ENCODE data around the gene KIFBP. TPM values are rescaled to one million over a fixed set of nuclear protein-coding genes. Genes with fewer than 3 reads are reported as not detected.

Gene KIFBP
- total and polyA plus RNA-seq, 2 donors (not counting 3 experiments of a cell fraction or from before 2014, with no cell fraction given), result 17.6 to 39.8 TPM

DNA sequence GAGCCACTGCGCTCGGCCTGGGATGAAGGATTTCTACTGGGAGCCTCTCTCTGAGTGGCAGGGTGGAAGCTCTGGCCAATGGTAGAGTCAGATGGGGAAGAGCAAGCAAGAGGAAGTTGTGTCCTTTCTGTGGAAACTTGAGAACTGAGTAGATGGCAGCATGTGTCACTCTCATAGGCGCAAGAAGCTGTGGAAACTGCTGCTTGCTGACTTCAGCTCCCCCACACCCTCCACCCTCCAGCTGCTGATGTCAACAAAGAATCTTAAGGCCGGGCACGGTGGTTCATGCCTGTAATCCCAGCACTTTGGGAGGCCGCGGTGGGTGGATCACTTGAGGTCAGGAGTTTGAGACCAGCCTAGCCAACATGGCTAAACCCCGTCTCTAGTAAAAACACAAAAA lies 59.5 kb downstream of the KIFBP start:
- intact Hi-C loops (cut with micrococcal nuclease), result no loop called here
- FAIRE-seq, result no peak
- Histone ChIP-seq H4K20me1 (replicated peaks; ENCODE audit: control insufficient read depth, extremely low read depth, insufficient read depth, low read length) (no peaks in the 10 kb centered on the region), H3K4me1 (ENCODE audit: control insufficient read depth, extremely low read depth, insufficient read depth, low read length) (peaks cover 12% of the 10 kb centered on the region), H3K27ac (ENCODE audit: insufficient read depth, low read depth, low read length) (no peak overlapping the region), H3K4me2 (ENCODE audit: insufficient read depth, low read length) (no peak overlapping the region), H3K79me2 (ENCODE audit: control insufficient read depth, insufficient read depth, low read length) (no peaks in the 10 kb centered on the region), H2AFZ (ENCODE audit: low read depth, low read length) (no peak overlapping the region), H3K9me1 (replicated peaks; ENCODE audit: control insufficient read depth, extremely low read depth, insufficient read depth, low read length) (no peaks in the 10 kb centered on the region), H3K27me3 (ENCODE audit: control insufficient read depth in 2 of 2, insufficient read depth in 2 of 2, low read length in 2 of 2) (no peaks in the 10 kb centered on the region), H3K36me3 (ENCODE audit: control insufficient read depth in 2 of 2, extremely low read depth in 1 of 2, insufficient read depth in 2 of 2, low read length in 2 of 2) (no peaks in the 10 kb centered on the region), H3K9me3 (replicated peaks; ENCODE audit: control insufficient read depth, insufficient read depth, low read length) (no peaks in the 10 kb centered on the region), H3K4me3 (replicated peaks in 1 of 3; ENCODE audit: insufficient read depth in 1 of 3, low read depth in 1 of 3, low read length in 3 of 3) (no peak overlapping the region), H3K9ac (replicated peaks; ENCODE audit: extremely low read depth, insufficient read depth, low read length) (no peak overlapping the region)
- no TSS peak for BruUV-seq (replicated peaks)
- ChIA-PET CTCF (interaction anchor here (0.9 to 2.0 kb wide), 3 partner anchors 9 to 43 kb away, joined by 3 to 7 read pairs (median 6); no protein-coding TSS in a partner anchor), POLR2A (no interaction called here)
- DNase-seq (ENCODE audit: low read depth, low spot score), result no peak
- TF ChIP-seq FOS (IDR thresholded peaks at IDR 0.05; ENCODE audit: borderline replicate concordance, insufficient read depth, low read length), result no peak
- dilution Hi-C loops (cut with MboI; ENCODE audit: extremely low pct_ligation_motif_present, low sequenced_read_pairs), result no loop called here

GRCh38 chr10:69049566-69049961 lies 61.0 kb downstream of the KIFBP start:
- H2AFZ ChIP-seq (ENCODE audit: low read depth, low read length), result no peak overlapping the region
- dilution Hi-C loops (cut with MboI; ENCODE audit: extremely low pct_ligation_motif_present, low sequenced_read_pairs), result no loop called here
- no TSS peak for BruUV-seq (replicated peaks)

More at GRCh38 chr10:69049566-69049961, 61.0 kb downstream of the KIFBP start:
- H3K9me3 ChIP-seq (replicated peaks; ENCODE audit: control insufficient read depth, insufficient read depth, low read length), result no peaks in the 10 kb centered on the region
- no peak overlapping the region for H3K4me2 ChIP-seq (ENCODE audit: insufficient read depth, low read length)
- intact Hi-C loops (cut with micrococcal nuclease), result no loop called here
- H3K36me3 ChIP-seq (ENCODE audit: control insufficient read depth in 2 of 2, extremely low read depth in 1 of 2, insufficient read depth in 2 of 2, low read length in 2 of 2), result no peaks in the 10 kb centered on the region
- no peak for DNase-seq (ENCODE audit: low read depth, low spot score)
- no peaks in the 10 kb centered on the region for H3K9me1 ChIP-seq (replicated peaks; ENCODE audit: control insufficient read depth, extremely low read depth, insufficient read depth, low read length)
- no peak overlapping the region for H3K27ac ChIP-seq (ENCODE audit: insufficient read depth, low read depth, low read length)
- no peak overlapping the region for H3K4me3 ChIP-seq (replicated peaks in 1 of 3; ENCODE audit: insufficient read depth in 1 of 3, low read depth in 1 of 3, low read length in 3 of 3)
- no peaks in the 10 kb centered on the region for H3K79me2 ChIP-seq (ENCODE audit: control insufficient read depth, insufficient read depth, low read length)
- ChIA-PET CTCF (interaction anchor here (1.0 to 2.0 kb wide), 2 partner anchors 11 to 14 kb away, joined by 3 to 7 read pairs; no protein-coding TSS in a partner anchor), POLR2A (interaction anchor here (0.8 kb wide), 1 partner anchor 11 kb away, joined by 8 read pairs; no protein-coding TSS in a partner anchor)
- TF ChIP-seq POLR2AphosphoS5 (IDR thresholded peaks at IDR 0.05; ENCODE audit: insufficient read depth, low read depth, low read length) (no peak), FOS (IDR thresholded peaks at IDR 0.05; ENCODE audit: borderline replicate concordance, insufficient read depth, low read length) (no peak), MYC (IDR thresholded peaks at IDR 0.05; ENCODE audit: low read depth, low read length) (no peak), EZH2 (IDR thresholded peaks at IDR 0.05; ENCODE audit: borderline replicate concordance, low read depth, low read length, severe bottlenecking) (no peak), POLR2A (IDR thresholded peaks at IDR 0.05; ENCODE audit: low read depth, low read length) (no peak), GATA2 (IDR thresholded peaks at IDR 0.05; ENCODE audit: insufficient read depth, insufficient read length, low read depth, low read length) (no peak), JUN (IDR thresholded peaks at IDR 0.05; ENCODE audit: borderline replicate concordance, insufficient read depth, insufficient read length, low read depth) (no peak), CTCF (IDR thresholded peaks at IDR 0.05; ENCODE audit: extremely low read depth in 1 of 2, insufficient read depth in 1 of 2, low read depth in 1 of 2, low read length in 2 of 2) (no peak), MAX (IDR thresholded peaks at IDR 0.05; ENCODE audit: insufficient read depth, insufficient read length) (no peak)
- no peaks in the 10 kb centered on the region for H4K20me1 ChIP-seq (replicated peaks; ENCODE audit: control insufficient read depth, extremely low read depth, insufficient read depth, low read length)
- H3K27me3 ChIP-seq (ENCODE audit: control insufficient read depth in 2 of 2, insufficient read depth in 2 of 2, low read length in 2 of 2), result no peaks in the 10 kb centered on the region
- H3K4me1 ChIP-seq (ENCODE audit: control insufficient read depth, extremely low read depth, insufficient read depth, low read length), result peaks cover 12% of the 10 kb centered on the region
- FAIRE-seq, result peak; percentile 62
- H3K9ac ChIP-seq (replicated peaks; ENCODE audit: extremely low read depth, insufficient read depth, low read length), result no peak overlapping the region

Data from endothelial cell of umbilical vein (primary cell).